OCI-LY1 (cell line): Measurements from ENCODE around the gene PTPN11.
"Not testable (repeated sequence)": the region's sequence is repeated elsewhere in the genome, so short reads cannot be mapped to it uniquely, and the experiment has no call there.

Source experiments
- H2AFZ ChIP-seq: fragments of 200-600 bp; sonication (generic), shearing (Covaris generic); 2 replicates; pipeline ENCODE4 v1.6.0; 2014; ENCODE audit warnings: antibody characterized with exemption, mild to moderate bottlenecking, low read length
- H3F3A ChIP-seq: fragments of 200-600 bp; sonication (generic), shearing (Covaris generic); 2 replicates; pipeline ENCODE4 v1.6.0; 2014; ENCODE audit warnings: mild to moderate bottlenecking, antibody characterized with exemption, low read length, moderate library complexity; ENCODE audit not compliant: insufficient read depth
- H3K27ac ChIP-seq: fragments of 200-600 bp; sonication (generic); 2 replicates; pipeline ENCODE4 v1.5.1; 2014; ENCODE audit warnings: low read length, mixed run types, mild to moderate bottlenecking, low read depth; ENCODE audit not compliant: poor library complexity, severe bottlenecking
- H3K27me3 ChIP-seq: fragments of 200-600 bp; sonication (generic); 2 replicates; pipeline ENCODE4 v1.6.0; 2014; ENCODE audit warnings: antibody characterized with exemption, mild to moderate bottlenecking, low read length, moderate library complexity; ENCODE audit not compliant: insufficient read depth
- H3K36me3 ChIP-seq: fragments of 200-600 bp; sonication (generic); 2 replicates; pipeline ENCODE4 v1.6.1; 2014; ENCODE audit warnings: mild to moderate bottlenecking, antibody characterized with exemption, low read length, moderate library complexity, mixed read lengths; ENCODE audit not compliant: insufficient read depth
- H3K4me1 ChIP-seq: fragments of 200-600 bp; sonication (generic); 2 replicates; pipeline ENCODE4 v1.5.1; 2014; ENCODE audit warnings: mild to moderate bottlenecking, low read length, moderate library complexity; ENCODE audit not compliant: insufficient read depth, severe bottlenecking
- H3K4me2 ChIP-seq: fragments of 200-600 bp; sonication (generic), shearing (Covaris generic); 2 replicates; pipeline ENCODE4 v1.6.1; 2014; ENCODE audit warnings: low read length
- H3K4me3 ChIP-seq: fragments of 200-600 bp; sonication (generic); 2 replicates; pipeline ENCODE4 v1.5.1; 2014; ENCODE audit warnings: low read length, low read depth, mild to moderate bottlenecking, mixed read lengths; ENCODE audit not compliant: poor library complexity, severe bottlenecking
- H3K79me2 ChIP-seq: fragments of 200-600 bp; shearing (Covaris generic); 2 replicates; pipeline ENCODE4 v1.6.1; 2016; ENCODE audit warnings: mixed run types, low read length, mixed read lengths; ENCODE audit not compliant: insufficient read depth
- H3K9ac ChIP-seq: fragments of 200-600 bp; sonication (generic), shearing (Covaris generic); 2 replicates; pipeline ENCODE4 v1.6.1; 2014; ENCODE audit warnings: mild to moderate bottlenecking, low read length, mixed read lengths
- H3K9me2 ChIP-seq: fragments of 200-600 bp; sonication (generic), shearing (Covaris generic); 2 replicates; pipeline ENCODE4 v1.6.1; 2014; ENCODE audit warnings: low read depth, mild to moderate bottlenecking, low read length, mixed read lengths
- H3K9me3 ChIP-seq: fragments of 200-600 bp; shearing (Covaris generic); 2 replicates; pipeline ENCODE4 v1.6.1; 2014; ENCODE audit warnings: low read length, mixed read lengths
- H4K20me1 ChIP-seq: fragments of 200-600 bp; sonication (generic), shearing (Covaris generic); 2 replicates; pipeline ENCODE4 v1.6.0; 2016; ENCODE audit warnings: mild to moderate bottlenecking, low read length; ENCODE audit not compliant: insufficient read depth
- EZH2 ChIP-seq: fragments of 200-600 bp; sonication (generic), shearing (Covaris generic); IDR thresholded peaks from 2 replicates; pipeline ENCODE4 v1.8.0; 2017; ENCODE audit warnings: borderline replicate concordance, mixed run types, mild to moderate bottlenecking, antibody characterized with exemption, low read length, moderate library complexity, mixed read lengths
- TF ChIP-seq, protein P1 (sequence below): fragments of 200-600 bp; sonication (generic), shearing (Covaris generic); IDR thresholded peaks from 2 replicates; pipeline ENCODE4 v1.5.1; 2017; ENCODE audit warnings: mild to moderate bottlenecking, antibody characterized with exemption, low read length, moderate library complexity, mixed read lengths

Gene PTPN11

DNA sequence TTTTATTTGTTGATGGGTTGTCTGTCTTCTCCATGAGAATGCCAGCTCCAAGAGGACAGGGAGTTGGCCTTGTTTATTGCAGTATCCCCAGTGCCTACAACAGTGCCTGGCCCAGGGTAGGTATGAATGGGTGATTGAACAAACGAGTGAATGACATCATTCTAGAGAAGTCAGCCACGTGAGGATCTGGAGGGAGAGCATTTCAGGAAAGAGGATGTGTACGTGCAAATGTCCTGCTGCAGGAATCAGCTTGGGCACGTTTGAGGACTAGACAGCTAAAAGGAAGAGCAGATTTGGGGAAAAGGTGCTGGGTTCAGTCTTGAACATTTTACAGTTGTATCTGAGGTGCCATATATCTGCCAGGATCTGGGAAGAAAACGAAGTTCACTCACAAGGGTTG lies 97.1 kb downstream of the PTPN11 start:
- Histone ChIP-seq H2AFZ (no peak overlapping the region), H3K9ac (no peak overlapping the region), H3K9me3 (no peaks in the 10 kb centered on the region), H3K9me2 (no peaks in the 10 kb centered on the region), H3K27ac (no peak overlapping the region), H3K79me2 (no peaks in the 10 kb centered on the region), H3F3A (no peaks in the 10 kb centered on the region), H3K4me1 (no peaks in the 10 kb centered on the region), H3K36me3 (0 out of 2 replicates have a peak, but pooled peaks cover 5% of the 10 kb centered on the region), H3K4me3 (no peak overlapping the region), H3K4me2 (no peak overlapping the region), H4K20me1 (no peaks in the 10 kb centered on the region), H3K27me3 (no peaks in the 10 kb centered on the region)
- TF ChIP-seq, protein P1, sequence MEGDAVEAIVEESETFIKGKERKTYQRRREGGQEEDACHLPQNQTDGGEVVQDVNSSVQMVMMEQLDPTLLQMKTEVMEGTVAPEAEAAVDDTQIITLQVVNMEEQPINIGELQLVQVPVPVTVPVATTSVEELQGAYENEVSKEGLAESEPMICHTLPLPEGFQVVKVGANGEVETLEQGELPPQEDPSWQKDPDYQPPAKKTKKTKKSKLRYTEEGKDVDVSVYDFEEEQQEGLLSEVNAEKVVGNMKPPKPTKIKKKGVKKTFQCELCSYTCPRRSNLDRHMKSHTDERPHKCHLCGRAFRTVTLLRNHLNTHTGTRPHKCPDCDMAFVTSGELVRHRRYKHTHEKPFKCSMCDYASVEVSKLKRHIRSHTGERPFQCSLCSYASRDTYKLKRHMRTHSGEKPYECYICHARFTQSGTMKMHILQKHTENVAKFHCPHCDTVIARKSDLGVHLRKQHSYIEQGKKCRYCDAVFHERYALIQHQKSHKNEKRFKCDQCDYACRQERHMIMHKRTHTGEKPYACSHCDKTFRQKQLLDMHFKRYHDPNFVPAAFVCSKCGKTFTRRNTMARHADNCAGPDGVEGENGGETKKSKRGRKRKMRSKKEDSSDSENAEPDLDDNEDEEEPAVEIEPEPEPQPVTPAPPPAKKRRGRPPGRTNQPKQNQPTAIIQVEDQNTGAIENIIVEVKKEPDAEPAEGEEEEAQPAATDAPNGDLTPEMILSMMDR: no peak
- no peak for TF ChIP-seq EZH2

DNA sequence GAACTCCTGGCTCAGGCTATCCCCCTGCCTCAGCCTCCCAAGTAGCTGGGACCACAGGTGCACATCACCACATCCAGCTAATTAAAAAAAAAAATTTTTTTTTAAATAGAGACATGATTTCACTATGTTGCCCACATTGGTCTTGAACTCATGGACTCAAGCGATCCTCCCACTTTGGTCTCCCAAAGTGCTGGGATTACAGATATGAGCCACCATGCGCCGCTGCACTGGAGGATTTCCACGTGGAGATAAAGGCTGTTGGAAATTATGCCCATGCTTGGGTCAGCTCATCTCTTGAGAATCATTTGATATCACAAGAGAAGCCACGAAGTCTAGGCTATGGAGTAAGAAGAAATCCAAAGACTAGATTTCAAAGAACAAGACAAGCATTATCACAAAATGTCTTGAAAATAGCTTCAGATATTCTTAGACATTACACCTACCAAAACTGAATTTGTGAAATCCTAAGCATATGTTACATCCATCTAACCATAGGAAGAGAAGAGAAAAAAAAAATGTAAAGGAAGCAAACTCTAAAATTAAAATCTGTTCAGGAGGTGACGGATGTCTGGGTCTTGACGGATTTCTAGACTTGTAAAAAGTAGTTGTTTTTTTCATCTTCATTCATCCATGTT lies 99.1 kb downstream of the PTPN11 start:
- Histone ChIP-seq H3K4me3 (no peak overlapping the region), H3K36me3 (no peaks in the 10 kb centered on the region), H3K27ac (no peak overlapping the region), H3K9me2 (no peaks in the 10 kb centered on the region), H3K4me2 (no peak overlapping the region), H2AFZ (no peak overlapping the region), H3K27me3 (no peaks in the 10 kb centered on the region), H3K4me1 (no peaks in the 10 kb centered on the region), H3K79me2 (no peaks in the 10 kb centered on the region), H4K20me1 (no peaks in the 10 kb centered on the region), H3F3A (no peaks in the 10 kb centered on the region), H3K9ac (no peak overlapping the region), H3K9me3 (no peaks in the 10 kb centered on the region)
- TF ChIP-seq EZH2: no peak
- TF ChIP-seq, protein P1: no peak

DNA sequence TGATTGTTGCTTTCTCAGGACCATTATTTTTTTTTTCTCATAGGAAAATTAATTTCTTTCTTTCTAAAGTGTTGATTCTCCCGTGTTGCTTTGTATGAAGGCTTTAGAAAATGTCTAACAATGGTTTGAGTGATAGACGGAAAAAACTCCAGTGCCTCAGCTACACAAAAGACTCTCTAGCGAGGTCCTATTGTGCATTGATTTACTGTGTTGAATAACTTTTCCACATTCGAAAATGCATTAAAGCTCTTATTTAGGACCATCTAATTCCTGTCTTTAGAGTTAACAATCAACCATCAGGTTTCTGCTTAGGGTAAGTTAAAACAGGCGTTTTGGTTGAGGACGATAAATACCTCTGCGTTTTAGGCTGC lies 99.6 kb downstream of the PTPN11 start:
- TF ChIP-seq EZH2: no peak
- TF ChIP-seq, protein P1: no peak
- Histone ChIP-seq H3K4me2 (no peak overlapping the region), H3K27me3 (no peaks in the 10 kb centered on the region), H3K4me1 (no peaks in the 10 kb centered on the region), H3K4me3 (no peak overlapping the region), H3K9ac (no peak overlapping the region), H2AFZ (no peak overlapping the region), H4K20me1 (no peaks in the 10 kb centered on the region), H3F3A (no peaks in the 10 kb centered on the region), H3K36me3 (no peaks in the 10 kb centered on the region), H3K79me2 (no peaks in the 10 kb centered on the region), H3K27ac (no peak overlapping the region), H3K9me3 (no peaks in the 10 kb centered on the region), H3K9me2 (no peaks in the 10 kb centered on the region)

DNA sequence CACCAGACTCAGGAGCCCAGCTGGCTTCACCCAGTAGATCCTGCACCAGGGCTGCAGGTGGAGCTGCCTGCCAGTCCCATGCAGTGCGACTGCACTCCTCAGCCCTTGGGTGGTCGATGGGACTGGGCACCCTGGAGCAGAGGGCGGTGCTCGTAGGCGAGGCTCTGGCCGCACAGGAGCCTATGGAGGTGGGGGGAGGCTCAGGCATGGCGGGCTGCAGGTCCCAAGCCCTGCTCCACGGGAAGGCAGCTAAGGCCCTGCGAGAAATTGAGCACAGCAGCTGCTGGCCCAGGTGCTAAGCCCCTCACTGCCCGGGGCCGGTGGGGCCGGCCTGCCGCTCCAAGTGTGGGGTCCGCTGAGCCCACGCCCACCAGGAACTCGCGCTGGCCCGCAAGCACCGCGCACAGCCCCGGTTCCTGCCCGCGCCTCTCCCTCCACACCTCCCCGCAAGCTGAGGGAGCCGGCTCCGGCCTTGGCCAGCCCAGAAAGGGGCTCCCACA lies 101.1 kb downstream of the PTPN11 start:
- H3K27ac ChIP-seq, H3K4me3 ChIP-seq, H3K36me3 ChIP-seq, H4K20me1 ChIP-seq, H3K9me2 ChIP-seq, H3K27me3 ChIP-seq, H3K4me1 ChIP-seq, H2AFZ ChIP-seq, H3K9me3 ChIP-seq, H3K9ac ChIP-seq, H3K79me2 ChIP-seq, H3F3A ChIP-seq, H3K4me2 ChIP-seq: not testable (repeated sequence)
